Measurements from ENCODE around the gene IGFBP7.

- TF ChIP-seq CTCF (IDR thresholded peaks at IDR 0.05), result no peak
- no peak for TF ChIP-seq POLR2A (IDR thresholded peaks at IDR 0.05)
- no peak for TF ChIP-seq EP300 (IDR thresholded peaks at IDR 0.05)
These were observed 10.8 kb downstream of the IGFBP7 start for GRCh38 chr4:57099363-57099762.
